WTC11 (cell line): ENCODE data around the gene MRE11. TPM values are rescaled to one million over a fixed set of nuclear protein-coding genes. Genes with fewer than 3 reads are reported as not detected.

Experiments used
- ATAC-seq: fragments of 200-7000 bp; cut with Tn5 transposase; 2 replicates; pipeline ENCODE4 v1.10.0; 2021; ENCODE audit warnings: mild to moderate bottlenecking, moderate library complexity
- CTCF ChIA-PET: fragments of 300-600 bp; sonication (Branson Sonifier 250); formaldehyde crosslinking; loops from one replicate; lab custom pipeline; 2021; ENCODE audit warnings: antibody characterized with exemption; lab: Charles Lee
- POLR2A ChIA-PET: fragments of 350-600 bp; sonication (Branson Sonifier 250); formaldehyde crosslinking; loops from one replicate; lab custom pipeline; 2021; ENCODE audit warnings: antibody characterized with exemption; lab: Charles Lee
- DNase-seq: peaks from one replicate; pipeline ENCODE4 v3.0.0; 2021; ENCODE audit warnings: low spot score
- H3K27ac Mint-ChIP-seq: 2 replicates; pipeline ENCODE4 v1.8.0; 2021; ENCODE audit warnings: mixed read lengths
- H3K27me3 Mint-ChIP-seq: 2 replicates; pipeline ENCODE4 v1.8.0; 2021; ENCODE audit warnings: low read depth, mild to moderate bottlenecking, moderate library complexity, mixed read lengths
- H3K36me3 Mint-ChIP-seq: 2 replicates; pipeline ENCODE4 v1.8.0; 2021; ENCODE audit warnings: mixed read lengths
- H3K4me1 Mint-ChIP-seq: 2 replicates; pipeline ENCODE4 v1.8.0; 2022; ENCODE audit warnings: mixed read lengths
- H3K4me3 Mint-ChIP-seq: 2 replicates; pipeline ENCODE4 v1.8.0; 2021; ENCODE audit warnings: mild to moderate bottlenecking, moderate library complexity, mixed read lengths
- H3K9me3 Mint-ChIP-seq: 2 replicates; pipeline ENCODE4 v1.8.0; 2021; ENCODE audit warnings: mixed read lengths
- ATF2 ChIP-seq: sonication (generic); formaldehyde crosslinking; IDR thresholded peaks from 2 replicates; pipeline ENCODE4 v1.8.1; 2022; ENCODE audit warnings: low read depth, missing genetic modification reagents, borderline replicate concordance
- E2F1 ChIP-seq: sonication (generic); formaldehyde crosslinking; IDR thresholded peaks from 2 replicates; pipeline ENCODE4 v1.8.0; 2022; ENCODE audit warnings: mild to moderate bottlenecking, missing genetic modification reagents
- E2F5 ChIP-seq: sonication (generic); formaldehyde crosslinking; IDR thresholded peaks from 2 replicates; pipeline ENCODE4 v1.8.1; 2022; ENCODE audit warnings: mild to moderate bottlenecking, moderate library complexity, missing genetic modification reagents
- ETV6 ChIP-seq: sonication (generic); formaldehyde crosslinking; IDR thresholded peaks from 2 replicates; pipeline ENCODE4 v1.8.1; 2022; ENCODE audit warnings: mild to moderate bottlenecking, missing genetic modification reagents
- FOXK1 ChIP-seq: sonication (generic); formaldehyde crosslinking; IDR thresholded peaks from 2 replicates; pipeline ENCODE4 v1.8.0; 2022; ENCODE audit warnings: mild to moderate bottlenecking, moderate library complexity, missing genetic modification reagents
- JAZF1 ChIP-seq: fragments of 250-450 bp; sonication (Bioruptor Pico); IDR thresholded peaks from 2 replicates; pipeline ENCODE4 v1.9.0; 2021; ENCODE audit warnings: moderate library complexity, mild to moderate bottlenecking, inconsistent platforms
- KAT7 ChIP-seq: sonication (generic); formaldehyde crosslinking; IDR thresholded peaks from 2 replicates; pipeline ENCODE4 v1.8.1; 2023; ENCODE audit warnings: missing genetic modification reagents, mild to moderate bottlenecking, borderline replicate concordance
- MXD4 ChIP-seq: fragments of 250-450 bp; sonication (Bioruptor Pico); IDR thresholded peaks from 2 replicates; pipeline ENCODE4 v1.8.0; 2021; ENCODE audit warnings: mild to moderate bottlenecking, moderate library complexity, borderline replicate concordance
- RORB ChIP-seq: fragments of 250-450 bp; sonication (Bioruptor Pico); IDR thresholded peaks from 2 replicates; pipeline ENCODE4 v1.9.0; 2021; ENCODE audit warnings: mild to moderate bottlenecking
- TCF7 ChIP-seq: sonication (generic); formaldehyde crosslinking; IDR thresholded peaks from 2 replicates; pipeline ENCODE4 v1.8.0; 2022; ENCODE audit warnings: mild to moderate bottlenecking, low read depth, missing genetic modification reagents, moderate library complexity
- USF1 ChIP-seq: sonication (generic); formaldehyde crosslinking; IDR thresholded peaks from 2 replicates; pipeline ENCODE4 v1.8.0; 2022; ENCODE audit warnings: mild to moderate bottlenecking, missing genetic modification reagents
- ZBTB21 ChIP-seq: sonication (generic); formaldehyde crosslinking; IDR thresholded peaks from 2 replicates; pipeline ENCODE4 v1.8.1; 2023; ENCODE audit warnings: mild to moderate bottlenecking, missing genetic modification reagents, borderline replicate concordance
- ZNF121 ChIP-seq: sonication (generic); formaldehyde crosslinking; IDR thresholded peaks from 2 replicates; pipeline ENCODE4 v1.8.0; 2023; ENCODE audit warnings: missing genetic modification reagents
- ZNF317 ChIP-seq: sonication (generic); formaldehyde crosslinking; IDR thresholded peaks from 2 replicates; pipeline ENCODE4 v1.8.1; 2023; ENCODE audit warnings: low read depth, mild to moderate bottlenecking, moderate library complexity, missing genetic modification reagents, borderline replicate concordance
- ZNF671 ChIP-seq: fragments of 250-450 bp; sonication (Bioruptor Pico); IDR thresholded peaks from 2 replicates; pipeline ENCODE4 v1.8.0; 2021; ENCODE audit warnings: mild to moderate bottlenecking
- total RNA-seq: library from RNA; stranded (reverse); gene quantifications from 3 replicates; pipeline ENCODE4 v1.2.3, GENCODE V29; 2021
- TF ChIP-seq, protein P1 (sequence below): fragments of 250-450 bp; sonication (Bioruptor Pico); IDR thresholded peaks from 2 replicates; pipeline ENCODE4 v1.9.0; 2021; ENCODE audit warnings: mild to moderate bottlenecking

The MRE11 gene
- total RNA-seq, 1 experiment from 2014 or later, result 34.3 TPM

- Mint-ChIP-seq H3K4me3 (no peak overlapping the region), H3K27me3 (peaks cover 21% of the 10 kb centered on the region), H3K27ac (no peak overlapping the region), H3K4me1 (no peaks in the 10 kb centered on the region), H3K36me3 (no peaks in the 10 kb centered on the region), H3K9me3 (no peaks in the 10 kb centered on the region)
- no peak for ATAC-seq
- TF ChIP-seq ETV6 (CRISPR knock-in tag), result no peak
- TF ChIP-seq, protein P1, sequence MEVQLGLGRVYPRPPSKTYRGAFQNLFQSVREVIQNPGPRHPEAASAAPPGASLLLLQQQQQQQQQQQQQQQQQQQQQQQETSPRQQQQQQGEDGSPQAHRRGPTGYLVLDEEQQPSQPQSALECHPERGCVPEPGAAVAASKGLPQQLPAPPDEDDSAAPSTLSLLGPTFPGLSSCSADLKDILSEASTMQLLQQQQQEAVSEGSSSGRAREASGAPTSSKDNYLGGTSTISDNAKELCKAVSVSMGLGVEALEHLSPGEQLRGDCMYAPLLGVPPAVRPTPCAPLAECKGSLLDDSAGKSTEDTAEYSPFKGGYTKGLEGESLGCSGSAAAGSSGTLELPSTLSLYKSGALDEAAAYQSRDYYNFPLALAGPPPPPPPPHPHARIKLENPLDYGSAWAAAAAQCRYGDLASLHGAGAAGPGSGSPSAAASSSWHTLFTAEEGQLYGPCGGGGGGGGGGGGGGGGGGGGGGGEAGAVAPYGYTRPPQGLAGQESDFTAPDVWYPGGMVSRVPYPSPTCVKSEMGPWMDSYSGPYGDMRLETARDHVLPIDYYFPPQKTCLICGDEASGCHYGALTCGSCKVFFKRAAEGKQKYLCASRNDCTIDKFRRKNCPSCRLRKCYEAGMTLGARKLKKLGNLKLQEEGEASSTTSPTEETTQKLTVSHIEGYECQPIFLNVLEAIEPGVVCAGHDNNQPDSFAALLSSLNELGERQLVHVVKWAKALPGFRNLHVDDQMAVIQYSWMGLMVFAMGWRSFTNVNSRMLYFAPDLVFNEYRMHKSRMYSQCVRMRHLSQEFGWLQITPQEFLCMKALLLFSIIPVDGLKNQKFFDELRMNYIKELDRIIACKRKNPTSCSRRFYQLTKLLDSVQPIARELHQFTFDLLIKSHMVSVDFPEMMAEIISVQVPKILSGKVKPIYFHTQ (CRISPR knock-in tag), result no peak
- no peak for TF ChIP-seq E2F1 (CRISPR knock-in tag)
- no peak for TF ChIP-seq TCF7 (CRISPR knock-in tag)
- no peak for TF ChIP-seq RORB (CRISPR knock-in tag)
- TF ChIP-seq ATF2 (CRISPR knock-in tag), result no peak
- TF ChIP-seq ZNF317, result no peak
- TF ChIP-seq E2F5, result no peak
- TF ChIP-seq ZBTB21 (CRISPR knock-in tag), result no peak
- TF ChIP-seq FOXK1 (CRISPR knock-in tag), result no peak
- no peak for DNase-seq
- POLR2A ChIA-PET, result no interaction called here
- CTCF ChIA-PET, result no interaction called here
Observed at GRCh38 chr11:94525546-94526324, 32.1 kb upstream of the MRE11 start.

- Mint-ChIP-seq H3K4me3 (no peak overlapping the region), H3K27ac (no peak overlapping the region), H3K27me3 (peaks cover 16% of the 10 kb centered on the region), H3K9me3 (no peaks in the 10 kb centered on the region), H3K36me3 (no peaks in the 10 kb centered on the region), H3K4me1 (no peaks in the 10 kb centered on the region)
- CTCF ChIA-PET, result interaction anchor here (1.9 kb wide), 1 partner anchor 629 kb away, joined by 5 read pairs; no protein-coding TSS in a partner anchor
- TF ChIP-seq RORB (CRISPR knock-in tag), result no peak
- no peak for TF ChIP-seq MXD4
- TF ChIP-seq JAZF1, result no peak
- no peak for TF ChIP-seq ZNF121 (CRISPR knock-in tag)
- no peak for TF ChIP-seq ZNF671
- TF ChIP-seq USF1 (CRISPR knock-in tag), result no peak
- TF ChIP-seq ZNF317, result no peak
- TF ChIP-seq KAT7 (CRISPR knock-in tag), result no peak
- ATAC-seq, result no peak
- POLR2A ChIA-PET, result interaction anchor here (0.7 kb wide), 1 partner anchor 1770 kb away, joined by 4 read pairs; no protein-coding TSS in a partner anchor
- DNase-seq, result no peak
Observed at GRCh38 chr11:94524341-94524740, 30.7 kb upstream of the MRE11 start.
